HepG2 (cell line): ENCODE data around the gene TOP1. TPM values are rescaled to one million over a fixed set of nuclear protein-coding genes. Genes with fewer than 3 reads are reported as not detected.

ENCODE experiments used
- ARID2 ChIP-seq: sonication (generic); formaldehyde crosslinking; IDR thresholded peaks from 2 replicates; pipeline ENCODE4 v1.8.1; 2022; ENCODE audit warnings: mild to moderate bottlenecking, missing genetic modification reagents, borderline replicate concordance
- ATAD3A ChIP-seq: sonication (generic); formaldehyde crosslinking; IDR thresholded peaks from 2 replicates; pipeline ENCODE4 v1.4.0; 2020; ENCODE audit warnings: missing genetic modification reagents
- BRCA1 ChIP-seq: sonication (generic); formaldehyde crosslinking; IDR thresholded peaks from 2 replicates; pipeline ENCODE4 v1.4.0; 2020; ENCODE audit warnings: missing genetic modification reagents
- CERS6 ChIP-seq: sonication (generic); formaldehyde crosslinking; IDR thresholded peaks from 2 replicates; pipeline ENCODE4 v1.5.0; 2020; ENCODE audit warnings: missing genetic modification reagents
- DPF2 ChIP-seq: sonication (generic); formaldehyde crosslinking; IDR thresholded peaks from 2 replicates; pipeline ENCODE4 v1.4.0; 2020; ENCODE audit warnings: mild to moderate bottlenecking, low read depth, missing genetic modification reagents, borderline replicate concordance
- DRAP1 ChIP-seq: IDR thresholded peaks from 2 replicates; pipeline ENCODE4 v1.6.1; 2016; ENCODE audit warnings: missing genetic modification reagents, missing compliant biosample characterization
- E2F2 ChIP-seq: sonication (generic); formaldehyde crosslinking; IDR thresholded peaks from 2 replicates; pipeline ENCODE4 v1.4.0; 2020; ENCODE audit warnings: missing genetic modification reagents, borderline replicate concordance
- ETV5 ChIP-seq: IDR thresholded peaks from 2 replicates; pipeline ENCODE4 v1.6.1; 2018; ENCODE audit warnings: missing biosample characterization, missing genetic modification reagents, inconsistent platforms, borderline replicate concordance
- FOXO4 ChIP-seq: sonication (generic); formaldehyde crosslinking; conservative IDR thresholded peaks from 2 replicates; pipeline ENCODE4 v1.8.1; 2023; ENCODE audit warnings: missing genetic modification reagents
- GFI1 ChIP-seq: sonication (generic); formaldehyde crosslinking; IDR thresholded peaks from 2 replicates; pipeline ENCODE4 v1.5.0; 2020; ENCODE audit warnings: missing genetic modification reagents, mild to moderate bottlenecking, borderline replicate concordance
- HNRNPH1 ChIP-seq: fragments of 200-400 bp; formaldehyde crosslinking; optimal IDR thresholded peaks from 2 replicates; pipeline ENCODE3; 2017; ENCODE audit warnings: mild to moderate bottlenecking, low read depth, low read length
- NR2F6 ChIP-seq, 2 experiments: IDR thresholded peaks; 2 replicates each; pipeline ENCODE4 v1.6.1; 2016; ENCODE audit warnings: antibody characterized with exemption in 1 of 2, mild to moderate bottlenecking in 1 of 2
- POLR2A ChIP-seq, 2 experiments: IDR thresholded peaks; 2 replicates each; pipeline ENCODE4 v1.6.1; 2011; ENCODE audit warnings: low read depth in 2 of 2, low read length in 2 of 2, mild to moderate bottlenecking in 1 of 2, moderate library complexity in 1 of 2; ENCODE audit not compliant: insufficient read depth in 1 of 2
- SNAPC4 ChIP-seq: sonication (generic); formaldehyde crosslinking; IDR thresholded peaks from 2 replicates; pipeline ENCODE4 v1.4.0; 2020; ENCODE audit warnings: mild to moderate bottlenecking, missing genetic modification reagents
- ZNF253 ChIP-seq: sonication (generic); formaldehyde crosslinking; IDR thresholded peaks from 2 replicates; pipeline ENCODE4 v1.8.0; 2022; ENCODE audit warnings: mild to moderate bottlenecking, missing genetic modification reagents, borderline replicate concordance
- ZNF292 ChIP-seq: sonication (generic); formaldehyde crosslinking; IDR thresholded peaks from 2 replicates; pipeline ENCODE4 v1.8.1; 2022; ENCODE audit warnings: mild to moderate bottlenecking, low read depth, missing genetic modification reagents, borderline replicate concordance
- ZNF414 ChIP-seq: sonication (generic); formaldehyde crosslinking; IDR thresholded peaks from 2 replicates; pipeline ENCODE4 v1.5.0; 2020; ENCODE audit warnings: missing genetic modification reagents
- ZNF792 ChIP-seq: IDR thresholded peaks from 2 replicates; pipeline ENCODE4 v1.6.1; 2016
- polyA plus RNA-seq, 8 experiments: library from polyadenylated mRNA; depleted of rRNA in 3 of 8; stranded (reverse) in 7 of 8; unstranded in 1 of 8; fragments of >200 nt; fragmentation: Illumina TruSeq in 4 of 8; extraction: Trizol in 4 of 8; gene quantifications; 2 replicates each; pipeline versions ENCODE4 v1.2.1 to v1.2.3, GENCODE V29; 2011 to 2016; ENCODE audit warnings: low read depth in 4 of 8, missing spikeins in 1 of 8, mixed read lengths in 1 of 8; ENCODE audit not compliant: insufficient read depth in 1 of 8
- total RNA-seq, 5 experiments: library from RNA; depleted of rRNA; stranded (reverse); fragments of >200 nt; fragmentation: Illumina TruSeq; extraction: Trizol; gene quantifications; 2 replicates each; pipeline ENCODE4 v1.2.3, GENCODE V29; 2016; ENCODE audit warnings: low read depth in 1 of 5

Gene TOP1
- total and polyA plus RNA-seq, 2 of the 13 experiments (the other 11 are each of a cell fraction or from before 2014, with no cell fraction given), result 10.2 to 19.4 TPM

- no peak for TF ChIP-seq ZNF253 (CRISPR knock-in tag)
- 0 out of 2 replicates have a peak, but pooled peaks have one; percentile 19 for TF ChIP-seq FOXO4 (CRISPR knock-in tag)
- 0 out of 2 replicates have a peak, but pooled peaks have one; percentile 6 for TF ChIP-seq ETV5 (CRISPR knock-in tag)
- TF ChIP-seq ZNF414 (CRISPR knock-in tag), result peak; percentile 52; the same call in 1 of the 2 replicates
- TF ChIP-seq GFI1 (CRISPR knock-in tag), result 0 out of 2 replicates have a peak, but pooled peaks have one; percentile 1
- TF ChIP-seq DRAP1 (CRISPR knock-in tag), result no peak
- TF ChIP-seq CERS6, result no peak
- no peak for TF ChIP-seq ZNF792 (CRISPR knock-in tag)
- 0 out of 2 replicates have a peak, but pooled peaks have one; percentile 15 for TF ChIP-seq E2F2 (CRISPR knock-in tag)
- peak; percentile 69 for TF ChIP-seq HNRNPH1
- no peak for TF ChIP-seq ARID2 (CRISPR knock-in tag)
- TF ChIP-seq ATAD3A (CRISPR knock-in tag), result no peak
- TF ChIP-seq POLR2A (IDR thresholded peaks at IDR 0.05; ENCODE audit: insufficient read depth in 1 of 2, low read depth in 2 of 2, low read length in 2 of 2), result no peak
- TF ChIP-seq BRCA1 (CRISPR knock-in tag), result no peak
- 0 out of 2 replicates have a peak, but pooled peaks have one; percentile 86 for TF ChIP-seq ZNF292 (CRISPR knock-in tag)
- peak; percentile 88; the same call in 1 of the 2 replicates for TF ChIP-seq SNAPC4 (CRISPR knock-in tag)
- peak; percentile 20; the same call in 1 of the 2 replicates for TF ChIP-seq NR2F6 (IDR thresholded peaks at IDR 0.05)
- TF ChIP-seq NR2F6 (CRISPR knock-in tag; IDR thresholded peaks at IDR 0.05), result peak; percentile 12; the same call in 1 of the 2 replicates
- TF ChIP-seq DPF2 (CRISPR knock-in tag), result peak; percentile 23; the same call in 1 of the 2 replicates
Observed at GRCh38 chr20:41135888-41136679, 107.5 kb downstream of the TOP1 start (continued).
